ENCODE data around the gene COL6A2.
"Not testable (repeated sequence)": the region's sequence is repeated elsewhere in the genome, so short reads cannot be mapped to it uniquely, and the experiment has no call there.

COL6A2 gene

GRCh38 chr21:46127239-46128105, 29.6 kb downstream of the COL6A2 start:
- no peak for DNase-seq

GRCh38 chr21:46128106-46128932, 30.4 kb downstream of the COL6A2 start:
- DNase-seq: no peak

GRCh38 chr21:46128933-46129571, 31.1 kb downstream of the COL6A2 start:
- no peak for DNase-seq

GRCh38 chr21:46129846-46130651, 32.1 kb downstream of the COL6A2 start:
- no peak for DNase-seq

- DNase-seq: no peak
Measured at GRCh38 chr21:46130831-46131587, 33.1 kb downstream of the COL6A2 start.

- DNase-seq: no peak
Measured at GRCh38 chr21:46131588-46131837, 33.6 kb downstream of the COL6A2 start.

GRCh38 chr21:46131838-46132651, 34.1 kb downstream of the COL6A2 start:
- no peak for DNase-seq

GRCh38 chr21:46135782-46136395, 38.0 kb downstream of the COL6A2 start:
- no peak for DNase-seq

GRCh38 chr21:46136739-46137349, 38.9 kb downstream of the COL6A2 start:
- no peak for DNase-seq

- DNase-seq: no peak
Measured at GRCh38 chr21:46137908-46138307, 40.0 kb downstream of the COL6A2 start.

- DNase-seq: no peak
Measured at GRCh38 chr21:46138383-46138970, 40.6 kb downstream of the COL6A2 start.

- DNase-seq: no peak
Measured at GRCh38 chr21:46139686-46140085, 41.8 kb downstream of the COL6A2 start.

GRCh38 chr21:46140352-46141003, 42.6 kb downstream of the COL6A2 start:
- not testable (repeated sequence) for DNase-seq

- no peak for DNase-seq
Measured at GRCh38 chr21:46141767-46142581, 44.1 kb downstream of the COL6A2 start.

GRCh38 chr21:46142582-46143473, 44.9 kb downstream of the COL6A2 start:
- DNase-seq: no peak

GRCh38 chr21:46144464-46145070, 46.7 kb downstream of the COL6A2 start:
- no peak for DNase-seq
